ENCODE results near the gene RSAD2.

RSAD2 gene

GRCh38 chr2:6908291-6908690 is 30.7 kb downstream of the RSAD2 start:
- no peak for DNase-seq (ENCODE audit: low read depth)
- TF ChIP-seq MYC (IDR thresholded peaks at IDR 0.05; ENCODE audit: low read depth, low read length) = no peak
- TF ChIP-seq CTCF (IDR thresholded peaks at IDR 0.05; ENCODE audit: low read depth, low read length) = no peak
- TF ChIP-seq POLR2A (IDR thresholded peaks at IDR 0.05; ENCODE audit: extremely low read depth, insufficient read length) = no peak
- no peak for TF ChIP-seq MAX (IDR thresholded peaks at IDR 0.05; ENCODE audit: low read depth, low read length)
- H3K4me3 ChIP-seq (ENCODE audit: low read depth, low read length) = no peak overlapping the region

DNA sequence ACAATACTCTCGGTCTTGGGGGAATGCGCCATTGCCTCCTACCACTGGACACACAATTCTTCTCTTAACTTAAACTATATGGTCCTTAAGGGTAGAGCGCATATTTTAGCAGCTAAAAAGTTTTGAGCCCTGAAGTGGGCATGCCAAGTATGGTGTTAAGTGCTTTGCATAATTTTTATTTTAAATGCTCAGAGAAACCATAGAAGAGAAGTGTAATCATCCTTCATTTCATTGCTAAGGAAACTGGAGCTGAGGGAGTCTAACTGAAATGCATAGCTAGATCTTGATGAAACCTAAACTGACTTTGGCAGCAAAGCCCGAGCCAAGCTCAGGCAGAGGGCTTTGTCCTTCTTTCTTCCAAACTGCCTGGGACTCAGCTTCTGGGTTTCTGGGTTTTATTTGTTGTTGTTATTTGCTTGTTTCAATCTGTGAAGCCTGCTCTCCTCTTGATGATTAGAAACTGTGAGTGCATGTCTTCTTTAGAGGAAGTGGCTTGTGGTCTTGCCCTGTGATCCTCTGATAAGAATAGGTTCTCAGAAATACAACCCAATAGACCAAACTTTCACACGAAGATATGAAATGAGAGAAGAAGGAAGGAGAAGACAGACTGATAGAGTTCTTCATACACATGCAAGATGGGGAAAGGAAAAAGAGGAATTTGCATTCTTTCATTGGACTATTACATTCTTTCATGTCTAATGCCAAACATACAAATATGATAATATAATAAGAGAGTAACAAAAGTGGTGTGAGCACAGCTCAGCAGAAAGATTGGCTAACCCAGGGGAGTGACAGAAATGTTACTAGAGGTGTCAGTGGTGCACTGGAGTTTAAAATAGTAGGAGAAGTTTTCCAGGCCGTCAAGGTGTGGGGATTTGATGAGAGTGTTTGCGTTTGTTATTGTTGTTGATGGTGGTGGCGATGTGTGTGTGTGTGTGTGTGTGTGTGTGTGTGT is 32.1 kb downstream of the RSAD2 start:
- no peak overlapping the region for H3K4me3 ChIP-seq (ENCODE audit: low read depth, low read length)
- DNase-seq (ENCODE audit: low read depth) = peak; percentile 84
- no peak for TF ChIP-seq CTCF (IDR thresholded peaks at IDR 0.05; ENCODE audit: low read depth, low read length)
- TF ChIP-seq MAX (IDR thresholded peaks at IDR 0.05; ENCODE audit: low read depth, low read length) = no peak
- no peak for TF ChIP-seq POLR2A (IDR thresholded peaks at IDR 0.05; ENCODE audit: extremely low read depth, insufficient read length)
- no peak for TF ChIP-seq MYC (IDR thresholded peaks at IDR 0.05; ENCODE audit: low read depth, low read length)

DNA sequence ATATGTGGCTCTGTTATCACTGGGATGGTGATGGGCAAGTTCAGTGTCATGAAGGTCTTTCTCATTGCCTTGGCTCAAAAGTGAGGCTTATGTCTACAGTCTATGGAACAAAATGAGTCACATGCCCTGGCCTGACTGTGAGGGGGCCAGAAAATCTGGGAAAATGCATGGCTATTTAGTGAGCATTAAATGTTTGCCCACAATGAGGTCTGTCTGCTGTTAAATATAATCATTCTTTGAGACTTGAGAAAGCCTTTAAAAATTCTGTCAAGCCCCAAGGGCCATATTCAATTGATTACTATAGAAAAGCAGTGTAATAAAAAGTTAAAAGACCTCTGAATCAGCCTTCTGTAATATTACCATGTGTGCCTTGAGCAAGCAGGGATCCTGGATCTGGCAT is 34.1 kb downstream of the RSAD2 start:
- no peak for DNase-seq (ENCODE audit: low read depth)

DNA sequence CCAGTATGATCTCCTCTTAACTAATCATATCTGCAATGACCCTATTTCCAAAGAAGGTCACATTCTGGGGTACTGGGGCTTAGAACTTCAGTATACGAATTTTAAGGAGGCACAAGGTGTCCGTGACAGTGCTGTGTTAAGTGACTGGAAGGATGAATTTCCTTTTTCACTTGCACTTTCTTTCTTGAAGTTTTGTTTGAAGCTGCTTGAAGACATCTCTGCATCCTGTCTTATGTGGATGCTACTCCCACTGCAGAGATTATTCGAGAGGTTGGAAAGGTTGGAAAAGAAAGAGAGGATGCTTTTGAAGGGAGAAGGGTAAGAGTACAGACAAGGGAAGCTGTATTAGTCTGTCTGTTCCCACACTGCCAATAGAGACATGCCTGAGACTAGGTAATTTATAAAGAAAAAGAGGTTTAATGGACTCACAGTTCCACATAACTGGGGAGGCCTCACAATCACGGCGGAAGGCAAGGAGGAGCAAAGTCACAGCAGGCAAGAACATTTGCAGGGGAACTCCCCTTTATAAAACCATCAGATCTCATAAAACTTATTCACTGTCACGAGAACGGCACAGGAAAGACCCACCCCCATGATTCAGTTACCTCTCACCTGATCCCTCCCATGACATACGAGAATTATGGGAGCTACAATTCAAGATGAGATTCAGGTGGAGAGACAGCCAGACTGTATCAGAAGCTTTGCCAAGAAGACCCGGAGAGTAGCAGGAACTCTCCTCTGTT is 36.0 kb downstream of the RSAD2 start:
- no peak for TF ChIP-seq MAX (IDR thresholded peaks at IDR 0.05; ENCODE audit: low read depth, low read length)
- TF ChIP-seq POLR2A (IDR thresholded peaks at IDR 0.05; ENCODE audit: extremely low read depth, insufficient read length) = no peak
- no peak for TF ChIP-seq MYC (IDR thresholded peaks at IDR 0.05; ENCODE audit: low read depth, low read length)
- TF ChIP-seq CTCF (IDR thresholded peaks at IDR 0.05; ENCODE audit: low read depth, low read length) = no peak
- H3K4me3 ChIP-seq (ENCODE audit: low read depth, low read length) = no peak overlapping the region
- no peak for DNase-seq (ENCODE audit: low read depth)

More for the DNA sequence above, 34.1 kb downstream of the RSAD2 start:
- TF ChIP-seq MYC (IDR thresholded peaks at IDR 0.05; ENCODE audit: low read depth, low read length) (no peak), POLR2A (IDR thresholded peaks at IDR 0.05; ENCODE audit: extremely low read depth, insufficient read length) (no peak), CTCF (IDR thresholded peaks at IDR 0.05; ENCODE audit: low read depth, low read length) (no peak), MAX (IDR thresholded peaks at IDR 0.05; ENCODE audit: low read depth, low read length) (no peak)
- no peak overlapping the region for H3K4me3 ChIP-seq (ENCODE audit: low read depth, low read length)

GRCh38 chr2:6914828-6915227 is 37.3 kb downstream of the RSAD2 start:
- no peak for TF ChIP-seq MAX (IDR thresholded peaks at IDR 0.05; ENCODE audit: low read depth, low read length)
- TF ChIP-seq MYC (IDR thresholded peaks at IDR 0.05; ENCODE audit: low read depth, low read length) = no peak
- no peak for TF ChIP-seq POLR2A (IDR thresholded peaks at IDR 0.05; ENCODE audit: extremely low read depth, insufficient read length)
- TF ChIP-seq CTCF (IDR thresholded peaks at IDR 0.05; ENCODE audit: low read depth, low read length) = no peak
- no peak overlapping the region for H3K4me3 ChIP-seq (ENCODE audit: low read depth, low read length)
- peak; percentile 21 for DNase-seq (ENCODE audit: low read depth)

Data from NB4 (cell line).